ENCODE results near the gene PACRG.

PACRG gene

DNA sequence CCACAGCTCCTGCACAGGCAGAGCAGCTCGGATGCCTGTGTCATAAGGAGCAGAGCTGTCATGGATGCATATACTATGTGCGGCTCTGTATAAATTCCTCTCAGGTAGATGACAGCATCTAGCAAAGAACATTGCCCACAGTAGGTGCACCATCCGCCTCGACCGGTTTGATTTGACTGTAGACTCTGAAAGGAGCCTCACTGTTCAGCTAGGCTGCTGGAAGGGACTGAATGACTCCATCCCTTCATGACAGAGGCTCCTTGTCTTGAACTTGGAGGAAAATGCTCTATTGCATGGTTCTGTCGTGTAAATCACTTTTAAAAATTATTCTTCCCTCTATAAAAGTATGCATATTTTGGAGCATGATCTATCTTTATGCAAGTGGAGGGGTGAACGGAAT lies 557.9 kb downstream of the PACRG start:
- Mint-ChIP-seq H3K36me3 (no peaks in the 10 kb centered on the region), H3K27me3 (peaks cover 4% of the 10 kb centered on the region), H3K4me3 (no peak overlapping the region), H3K9me3 (no peaks in the 10 kb centered on the region), H3K27ac (no peak overlapping the region), H3K4me1 (no peaks in the 10 kb centered on the region)
- no peak for DNase-seq (ENCODE audit: low spot score in 2 of 2)
- no peak for ATAC-seq (ENCODE audit: low read depth)

DNA sequence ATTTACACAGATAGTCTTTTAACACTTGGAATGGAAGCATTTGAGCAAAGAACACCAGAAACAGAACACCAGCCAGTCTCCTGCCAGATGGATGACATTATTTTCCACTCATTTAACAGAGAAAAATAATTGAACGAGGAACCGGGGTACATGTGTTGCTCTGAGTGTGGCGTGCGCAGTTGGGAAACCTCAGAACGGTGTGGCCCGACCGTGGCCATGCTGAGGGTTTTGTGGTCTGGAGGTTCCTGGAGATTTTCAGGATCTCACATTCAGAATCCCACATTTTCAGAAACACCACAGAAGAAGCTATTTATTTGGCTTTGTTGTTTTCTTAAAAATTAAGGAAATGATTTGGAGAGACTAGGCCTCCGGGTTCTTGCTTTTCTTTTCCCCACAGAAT lies 559.9 kb downstream of the PACRG start:
- Mint-ChIP-seq H3K4me1 (no peaks in the 10 kb centered on the region), H3K4me3 (no peak overlapping the region), H3K27ac (no peak overlapping the region), H3K27me3 (peaks cover 2% of the 10 kb centered on the region), H3K9me3 (no peaks in the 10 kb centered on the region), H3K36me3 (no peaks in the 10 kb centered on the region)
- DNase-seq (ENCODE audit: low spot score in 2 of 2) = no peak
- no peak for ATAC-seq (ENCODE audit: low read depth)

DNA sequence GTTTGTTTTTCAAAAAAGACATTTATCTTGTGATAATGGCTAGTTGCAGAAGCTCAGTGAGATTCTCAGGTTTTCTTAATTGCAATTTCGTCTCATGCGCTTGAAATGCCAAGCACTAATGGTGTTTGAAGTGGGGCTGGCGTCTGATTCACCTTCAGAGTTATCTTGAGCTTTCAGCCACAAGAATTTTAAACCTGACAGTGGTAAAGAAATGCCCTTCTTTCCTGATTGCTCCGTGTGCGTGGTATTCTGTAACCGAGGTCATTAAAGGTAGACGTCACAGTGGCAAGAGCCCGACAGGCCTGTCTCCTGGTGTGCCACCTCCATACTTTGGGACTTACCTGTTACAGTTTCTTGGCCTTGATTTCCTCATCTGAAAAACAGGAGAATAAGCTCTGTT lies 560.3 kb downstream of the PACRG start:
- H3K9me3 Mint-ChIP-seq = no peaks in the 10 kb centered on the region
- DNase-seq (ENCODE audit: low spot score in 2 of 2) (no peak), ATAC-seq (ENCODE audit: low read depth) (no peak)
- H3K4me3 Mint-ChIP-seq = no peak overlapping the region
- H3K27me3 Mint-ChIP-seq = peaks cover 2% of the 10 kb centered on the region
- no peaks in the 10 kb centered on the region for H3K36me3 Mint-ChIP-seq
- H3K27ac Mint-ChIP-seq = no peak overlapping the region
- H3K4me1 Mint-ChIP-seq = no peaks in the 10 kb centered on the region

DNA sequence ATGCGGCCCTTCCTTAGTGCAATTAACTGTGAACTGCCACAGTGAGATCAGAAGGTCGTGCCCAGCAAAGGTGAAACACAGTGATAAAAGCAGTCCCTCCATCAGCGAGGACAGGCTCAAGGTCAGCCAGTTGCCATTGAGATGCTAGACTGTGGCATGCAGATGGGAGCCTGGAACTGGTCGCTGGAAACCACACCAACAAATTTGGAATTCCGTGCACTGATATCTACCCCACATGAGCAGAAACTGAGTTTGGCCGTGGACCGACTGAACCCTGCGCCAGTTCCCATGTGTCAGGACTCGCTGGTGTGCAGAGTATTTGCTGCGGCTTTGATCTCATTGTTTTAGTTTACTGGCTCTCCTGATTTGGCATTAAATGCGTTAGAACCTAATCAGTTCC lies 561.1 kb downstream of the PACRG start:
- no peak overlapping the region for H3K27ac Mint-ChIP-seq
- H3K4me3 Mint-ChIP-seq = no peak overlapping the region
- H3K36me3 Mint-ChIP-seq = no peaks in the 10 kb centered on the region
- H3K4me1 Mint-ChIP-seq = no peaks in the 10 kb centered on the region
- no peak for ATAC-seq (ENCODE audit: low read depth)
- peaks cover 2% of the 10 kb centered on the region for H3K27me3 Mint-ChIP-seq
- no peaks in the 10 kb centered on the region for H3K9me3 Mint-ChIP-seq
- DNase-seq (ENCODE audit: low spot score in 2 of 2) = no peak

GRCh38 chr6:163289447-163289846 lies 561.7 kb downstream of the PACRG start:
- ATAC-seq (ENCODE audit: low read depth) (no peak), DNase-seq (ENCODE audit: low spot score in 2 of 2) (no peak)
- Mint-ChIP-seq H3K9me3 (no peaks in the 10 kb centered on the region), H3K27me3 (peaks cover 2% of the 10 kb centered on the region), H3K36me3 (no peaks in the 10 kb centered on the region), H3K4me1 (no peaks in the 10 kb centered on the region), H3K27ac (no peak overlapping the region), H3K4me3 (no peak overlapping the region)

- Mint-ChIP-seq H3K4me3 (no peak overlapping the region), H3K36me3 (no peaks in the 10 kb centered on the region), H3K4me1 (no peaks in the 10 kb centered on the region), H3K27ac (no peak overlapping the region), H3K9me3 (no peaks in the 10 kb centered on the region), H3K27me3 (peaks cover 2% of the 10 kb centered on the region)
- DNase-seq (ENCODE audit: low spot score in 2 of 2) = no peak
- ATAC-seq (ENCODE audit: low read depth) = no peak
These were observed 562.9 kb downstream of the PACRG start for GRCh38 chr6:163290545-163291274.

DNA sequence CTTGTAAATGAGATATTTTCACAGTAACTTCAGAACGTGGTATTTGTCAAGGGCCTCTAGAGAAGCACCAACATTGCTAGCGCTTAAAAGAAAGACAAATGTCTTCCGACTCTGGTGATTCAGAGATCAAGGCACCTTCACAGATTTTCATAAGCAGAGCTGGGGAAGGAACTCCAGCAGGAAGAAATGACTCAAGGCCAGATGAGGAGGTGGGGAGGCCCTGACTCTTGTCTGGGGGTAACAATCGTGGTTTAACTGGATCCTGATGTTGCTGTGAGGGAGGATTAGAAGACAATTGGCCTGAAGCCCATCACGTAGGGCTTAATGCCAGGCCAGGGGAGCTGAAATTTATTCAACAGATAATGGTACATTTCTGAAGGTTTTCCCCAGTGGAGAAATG lies 563.8 kb downstream of the PACRG start:
- peaks cover 2% of the 10 kb centered on the region for H3K27me3 Mint-ChIP-seq
- no peaks in the 10 kb centered on the region for H3K9me3 Mint-ChIP-seq
- ATAC-seq (ENCODE audit: low read depth) = no peak
- H3K4me1 Mint-ChIP-seq = no peaks in the 10 kb centered on the region
- no peaks in the 10 kb centered on the region for H3K36me3 Mint-ChIP-seq
- no peak overlapping the region for H3K27ac Mint-ChIP-seq
- DNase-seq (ENCODE audit: low spot score in 2 of 2) = no peak
- no peak overlapping the region for H3K4me3 Mint-ChIP-seq

DNA sequence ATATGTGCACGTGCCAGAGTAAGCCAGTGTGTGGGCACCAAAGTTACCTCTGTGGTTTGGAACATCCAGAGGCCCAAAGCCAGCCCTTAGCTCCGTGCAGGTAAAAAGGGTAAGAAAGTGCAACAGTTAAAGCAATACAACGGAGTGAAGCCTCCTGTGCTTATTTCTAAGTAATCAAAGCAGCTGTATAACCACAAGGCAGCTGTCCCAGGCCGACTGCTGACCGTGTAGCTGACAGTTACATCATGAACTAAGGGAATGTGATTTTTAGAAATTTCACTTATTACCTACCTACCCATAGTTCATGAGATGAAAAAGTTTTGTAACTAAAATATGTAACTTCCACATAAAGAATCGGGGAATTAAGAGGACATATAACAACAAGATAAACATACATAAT lies 565.5 kb downstream of the PACRG start:
- DNase-seq (ENCODE audit: low spot score in 2 of 2) = no peak
- no peak overlapping the region for H3K4me3 Mint-ChIP-seq
- ATAC-seq (ENCODE audit: low read depth) = no peak
- no peaks in the 10 kb centered on the region for H3K4me1 Mint-ChIP-seq
- no peaks in the 10 kb centered on the region for H3K9me3 Mint-ChIP-seq
- H3K27me3 Mint-ChIP-seq = peaks cover 2% of the 10 kb centered on the region
- H3K27ac Mint-ChIP-seq = no peak overlapping the region
- no peaks in the 10 kb centered on the region for H3K36me3 Mint-ChIP-seq

DNA sequence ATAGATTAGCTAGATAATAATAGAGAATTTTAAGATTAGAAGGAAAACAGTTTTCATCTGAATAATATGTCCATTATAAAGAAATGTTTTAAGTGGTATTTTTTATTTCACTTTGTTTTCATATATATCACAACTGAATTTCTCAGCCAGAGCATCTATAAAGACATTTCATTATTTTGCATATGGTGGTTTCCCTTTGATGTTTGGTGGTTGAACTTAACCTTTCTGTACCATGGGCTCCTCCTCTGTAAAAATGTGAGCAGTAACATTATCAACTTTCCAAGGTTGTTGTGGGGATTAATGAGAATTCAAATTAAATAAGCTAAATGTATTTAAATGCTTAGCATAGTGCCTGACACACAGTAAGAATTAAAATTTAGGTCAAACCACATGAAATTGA lies 567.0 kb downstream of the PACRG start:
- Mint-ChIP-seq H3K4me1 (no peaks in the 10 kb centered on the region), H3K27ac (no peak overlapping the region), H3K4me3 (no peak overlapping the region), H3K36me3 (no peaks in the 10 kb centered on the region), H3K9me3 (no peaks in the 10 kb centered on the region), H3K27me3 (peaks cover 2% of the 10 kb centered on the region)
- no peak for DNase-seq (ENCODE audit: low spot score in 2 of 2)
- ATAC-seq (ENCODE audit: low read depth) = no peak

GRCh38 chr6:163296835-163297519 lies 569.2 kb downstream of the PACRG start:
- Mint-ChIP-seq H3K27ac (no peak overlapping the region), H3K4me3 (no peak overlapping the region), H3K27me3 (peaks cover 1% of the 10 kb centered on the region), H3K4me1 (no peaks in the 10 kb centered on the region), H3K9me3 (no peaks in the 10 kb centered on the region), H3K36me3 (no peaks in the 10 kb centered on the region)
- no peak for ATAC-seq (ENCODE audit: low read depth)
- no peak for DNase-seq (ENCODE audit: low spot score in 2 of 2)

DNA sequence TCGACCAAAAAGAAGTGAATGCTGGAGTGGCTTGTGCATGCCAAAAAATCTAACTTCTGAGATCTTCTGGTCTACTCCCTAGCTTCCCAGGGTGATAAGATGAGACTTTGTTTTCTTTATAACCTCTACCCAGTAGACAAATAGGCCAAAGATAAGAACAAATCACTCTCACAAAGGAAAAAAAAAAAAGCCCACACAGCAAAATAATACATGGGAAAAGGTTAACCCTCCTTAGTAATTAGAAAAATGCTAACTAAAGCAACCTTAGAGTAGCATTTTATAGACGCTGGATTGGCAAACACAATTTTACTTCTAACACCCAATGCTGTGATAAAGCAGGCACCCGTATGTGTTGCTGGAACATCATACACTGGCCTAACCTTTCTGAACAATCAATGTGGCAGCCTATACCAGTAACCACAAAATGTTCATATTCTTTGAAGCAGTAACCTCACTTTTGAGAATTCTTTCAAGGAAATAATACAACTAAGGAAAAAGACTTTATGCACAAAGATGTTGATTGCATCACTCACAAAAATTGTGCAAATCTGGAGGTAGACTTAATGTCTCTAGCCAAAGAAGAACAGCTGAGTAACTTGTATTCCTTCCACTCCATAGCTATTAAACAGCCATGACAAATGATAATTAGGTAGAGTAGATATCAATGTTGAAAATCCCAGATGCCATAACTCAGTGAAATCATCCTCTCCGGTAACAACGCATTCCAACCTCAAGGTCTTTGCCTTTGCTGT lies 570.5 kb downstream of the PACRG start:
- no peaks in the 10 kb centered on the region for H3K9me3 Mint-ChIP-seq
- peaks cover 1% of the 10 kb centered on the region for H3K27me3 Mint-ChIP-seq
- H3K36me3 Mint-ChIP-seq = no peaks in the 10 kb centered on the region
- H3K27ac Mint-ChIP-seq = no peak overlapping the region
- H3K4me1 Mint-ChIP-seq = no peaks in the 10 kb centered on the region
- H3K4me3 Mint-ChIP-seq = no peak overlapping the region
- DNase-seq (ENCODE audit: low spot score in 2 of 2) = no peak
- no peak for ATAC-seq (ENCODE audit: low read depth)

GRCh38 chr6:163300838-163301237 lies 573.1 kb downstream of the PACRG start:
- Mint-ChIP-seq H3K27ac (no peak overlapping the region), H3K4me1 (no peaks in the 10 kb centered on the region), H3K36me3 (no peaks in the 10 kb centered on the region), H3K9me3 (no peaks in the 10 kb centered on the region), H3K4me3 (no peak overlapping the region), H3K27me3 (peaks cover 5% of the 10 kb centered on the region)
- ATAC-seq (ENCODE audit: low read depth) = no peak
- DNase-seq (ENCODE audit: low spot score in 2 of 2) = no peak

DNA sequence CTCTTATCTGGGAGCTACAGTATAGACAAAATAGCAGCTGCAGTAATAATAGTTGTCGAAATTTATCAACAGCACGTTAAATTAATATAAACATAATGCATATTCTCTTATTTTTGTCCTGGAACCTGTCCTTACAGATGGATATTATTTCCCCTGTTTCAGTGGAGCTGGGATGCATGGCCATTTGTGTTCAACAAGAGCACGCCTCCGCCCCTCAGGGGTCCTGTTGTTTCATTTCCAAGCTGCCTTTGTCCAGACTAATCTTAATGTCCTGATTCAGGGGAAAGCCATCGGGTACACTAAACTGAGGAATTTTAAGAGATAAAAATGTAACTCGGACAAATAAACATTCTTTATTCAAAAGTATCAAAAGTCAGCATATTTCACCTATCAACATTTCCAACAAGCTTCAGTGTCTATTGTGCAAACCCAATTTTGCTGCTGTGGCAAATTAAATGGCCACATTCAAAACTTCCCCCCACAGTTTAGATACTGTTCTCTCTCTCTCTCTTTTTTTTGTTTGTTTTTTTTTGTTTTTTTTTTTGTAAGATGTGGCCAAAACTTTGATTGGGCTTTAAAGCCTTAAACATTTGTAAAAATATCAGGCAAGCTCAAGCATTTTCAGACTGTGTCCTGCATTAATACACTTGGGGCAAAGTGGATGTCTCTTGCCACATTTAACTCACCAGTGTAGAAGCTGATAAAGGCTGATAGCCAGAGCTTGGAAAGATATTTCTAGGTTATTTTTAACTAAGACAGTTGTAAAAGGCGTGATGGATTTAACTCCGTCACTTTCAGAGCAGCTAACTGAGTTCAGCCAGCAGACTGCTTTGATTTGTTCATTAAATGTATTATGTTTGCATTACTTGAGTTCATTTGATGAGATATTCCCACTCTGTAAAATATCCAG lies 574.2 kb downstream of the PACRG start:
- no peak for DNase-seq (ENCODE audit: low spot score in 2 of 2)
- Mint-ChIP-seq H3K27ac (no peak overlapping the region), H3K4me1 (no peaks in the 10 kb centered on the region), H3K4me3 (no peak overlapping the region), H3K27me3 (peaks cover 5% of the 10 kb centered on the region), H3K9me3 (no peaks in the 10 kb centered on the region), H3K36me3 (no peaks in the 10 kb centered on the region)
- no peak for ATAC-seq (ENCODE audit: low read depth)

DNA sequence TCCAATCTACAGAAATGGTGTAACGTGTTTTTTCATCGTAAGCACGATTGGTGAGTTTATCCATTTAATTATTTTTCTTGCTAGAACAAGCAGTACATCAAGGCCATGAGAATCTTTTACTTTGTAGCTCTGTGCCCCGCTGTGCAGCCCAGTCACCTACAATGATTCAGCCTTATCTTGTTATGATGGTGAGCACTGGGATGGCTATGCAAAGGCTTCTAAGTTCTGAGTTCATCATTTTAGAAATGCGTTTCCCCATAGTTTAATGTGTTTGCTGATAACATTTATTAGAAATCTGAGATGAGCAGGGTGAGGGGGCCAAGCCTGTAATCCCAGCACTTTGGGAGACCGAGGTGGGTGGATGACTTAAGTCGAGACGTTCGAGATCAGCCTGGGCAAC lies 575.0 kb downstream of the PACRG start:
- peaks cover 5% of the 10 kb centered on the region for H3K27me3 Mint-ChIP-seq
- no peaks in the 10 kb centered on the region for H3K36me3 Mint-ChIP-seq
- DNase-seq (ENCODE audit: low spot score in 2 of 2) (no peak), ATAC-seq (ENCODE audit: low read depth) (no peak)
- H3K4me3 Mint-ChIP-seq = no peak overlapping the region
- H3K9me3 Mint-ChIP-seq = no peaks in the 10 kb centered on the region
- H3K27ac Mint-ChIP-seq = no peak overlapping the region
- H3K4me1 Mint-ChIP-seq = no peaks in the 10 kb centered on the region

All from memory B cell (primary cell).